Measurements from ENCODE around the gene FSTL3.

DNA sequence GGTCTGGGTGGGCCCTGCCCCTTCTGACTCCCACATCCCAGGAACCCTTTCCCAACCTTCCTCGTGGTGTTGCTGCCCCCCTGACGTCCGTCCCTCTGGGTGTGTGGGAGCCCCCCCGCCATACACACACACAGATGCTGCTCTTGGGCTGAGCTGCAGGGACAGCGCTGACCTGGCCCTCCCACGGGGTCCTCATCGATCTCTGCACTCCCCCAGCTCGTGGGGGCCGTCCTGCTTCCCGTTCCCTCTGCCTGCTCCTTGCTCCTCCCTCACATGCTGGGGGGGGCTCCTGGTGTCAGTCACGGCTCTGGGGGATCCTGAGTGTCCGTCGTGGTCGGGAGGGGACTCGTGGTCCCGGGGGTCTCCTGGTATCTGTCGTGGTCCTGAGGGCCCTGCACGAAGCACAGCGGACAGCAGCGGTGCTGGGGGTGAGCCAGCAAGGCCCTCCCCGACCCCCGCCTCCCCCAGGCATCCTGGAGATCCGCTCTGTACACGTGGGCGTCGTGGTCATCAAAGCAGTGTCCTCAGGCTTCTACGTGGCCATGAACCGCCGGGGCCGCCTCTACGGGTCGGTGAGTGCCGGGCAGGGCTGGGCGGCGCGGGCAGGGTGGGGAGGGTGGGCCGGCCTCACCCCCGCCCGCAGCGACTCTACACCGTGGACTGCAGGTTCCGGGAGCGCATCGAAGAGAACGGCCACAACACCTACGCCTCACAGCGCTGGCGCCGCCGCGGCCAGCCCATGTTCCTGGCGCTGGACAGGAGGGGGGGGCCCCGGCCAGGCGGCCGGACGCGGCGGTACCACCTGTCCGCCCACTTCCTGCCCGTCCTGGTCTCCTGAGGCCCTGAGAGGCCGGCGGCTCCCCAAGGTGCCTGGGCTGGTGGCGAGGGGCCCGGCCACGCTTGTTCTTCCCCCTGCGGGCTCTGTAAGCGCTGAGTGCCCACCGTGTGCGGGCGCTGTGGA, 33.1 kb upstream of the FSTL3 start:
- TF ChIP-seq CTCF (IDR thresholded peaks at IDR 0.05) (no peak), POLR2AphosphoS5 (IDR thresholded peaks at IDR 0.05) (no peak), POLR2A (IDR thresholded peaks at IDR 0.05) (no peak)
